Measurements from ENCODE around the gene SLC39A11.

GRCh38 chr17:72788950-72789585, 303.4 kb downstream of the SLC39A11 start:
- no peak for TF ChIP-seq CTCF (IDR thresholded peaks at IDR 0.05)
- TF ChIP-seq POLR2A (IDR thresholded peaks at IDR 0.05) = no peak

Measured in thyroid gland (tissue), 4 donors.